NK-92 (cell line): ENCODE data around the gene CEP112.
"Not testable (repeated sequence)": the region's sequence is repeated elsewhere in the genome, so short reads cannot be mapped to it uniquely, and the experiment has no call there.

Experiments
- DNase-seq: peaks from one replicate; lab custom pipeline; 2025; ENCODE audit not compliant: unreplicated experiment; lab: John Stamatoyannopoulos, UW

Gene CEP112

DNA sequence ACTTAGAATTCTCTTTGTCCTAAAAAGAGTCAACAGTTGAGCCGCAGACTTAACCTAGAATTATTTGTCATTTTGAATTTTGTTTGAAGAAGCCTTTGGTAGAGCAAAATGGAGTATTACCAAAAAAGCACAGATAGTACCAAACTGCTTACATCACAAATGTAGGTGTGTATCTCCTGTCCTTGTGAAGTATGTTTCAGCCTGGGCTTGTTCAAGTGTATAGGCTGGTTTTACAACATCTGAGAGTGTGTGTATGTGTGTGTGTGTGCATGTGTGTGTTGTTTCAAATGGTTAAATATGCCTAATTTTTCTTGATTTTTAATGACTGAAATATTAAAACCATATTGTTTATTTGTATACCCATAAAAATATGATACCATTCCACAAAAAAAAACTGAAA, 441.8 kb downstream of the CEP112 start:
- no peak for DNase-seq

DNA sequence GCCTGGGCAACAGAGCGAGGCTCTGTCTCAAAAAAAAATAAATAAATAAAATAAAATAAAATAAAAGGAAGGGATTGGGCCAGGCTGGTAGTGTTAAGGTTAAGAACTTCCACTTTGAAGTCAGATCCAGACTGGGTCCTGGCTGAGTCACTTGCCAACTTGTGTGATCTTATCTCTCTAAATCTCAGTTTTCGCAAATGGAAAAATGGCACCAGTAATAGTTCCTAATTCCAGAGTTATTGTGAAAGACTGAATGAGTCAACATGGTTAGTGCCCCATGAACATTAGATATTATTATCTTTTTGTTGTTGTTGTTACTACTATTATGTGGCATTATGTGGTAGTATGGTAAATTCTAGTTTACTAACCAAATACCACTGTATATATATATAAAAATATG, 442.5 kb downstream of the CEP112 start:
- DNase-seq = no peak

GRCh38 chr17:65745241-65745640, 446.7 kb downstream of the CEP112 start:
- no peak for DNase-seq

DNA sequence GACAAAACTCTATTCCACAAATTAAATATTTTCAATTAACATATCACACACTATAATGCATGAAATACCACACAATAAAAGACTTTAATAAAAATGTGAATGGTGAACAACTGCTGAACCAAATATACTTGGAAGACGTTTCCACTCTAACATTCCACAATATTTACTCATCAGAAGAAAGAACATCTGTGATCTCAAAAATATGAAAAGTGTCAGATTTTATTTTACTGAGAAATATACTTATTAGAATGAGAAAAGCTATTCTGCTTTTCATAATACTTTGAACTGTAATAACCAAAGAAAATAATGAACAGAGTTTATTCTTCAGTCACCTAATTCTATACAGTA, 448.7 kb downstream of the CEP112 start:
- DNase-seq = no peak

GRCh38 chr17:65742403-65743307, 449.3 kb downstream of the CEP112 start:
- no peak for DNase-seq

DNA sequence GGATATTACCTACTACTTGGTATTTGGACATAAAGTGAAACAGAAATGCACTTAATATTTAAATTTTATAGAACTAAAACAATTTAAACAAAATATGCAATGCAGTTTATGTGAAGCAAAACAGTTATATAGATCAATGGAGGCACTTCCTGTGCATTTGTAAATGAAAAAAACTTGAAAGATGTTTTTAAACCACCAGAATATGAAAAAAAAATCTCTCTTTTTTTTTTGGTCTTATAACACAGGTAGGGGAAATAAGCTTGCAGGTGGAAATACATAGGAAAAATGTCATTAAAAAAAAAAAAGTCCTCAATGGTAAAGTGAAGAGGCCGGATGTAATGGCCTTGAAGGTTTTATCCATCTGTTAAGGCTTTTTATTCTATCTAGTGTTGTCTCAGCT, 450.2 kb downstream of the CEP112 start:
- no peak for DNase-seq

- no peak for DNase-seq
Measured at GRCh38 chr17:65739034-65739433, 452.9 kb downstream of the CEP112 start.

DNA sequence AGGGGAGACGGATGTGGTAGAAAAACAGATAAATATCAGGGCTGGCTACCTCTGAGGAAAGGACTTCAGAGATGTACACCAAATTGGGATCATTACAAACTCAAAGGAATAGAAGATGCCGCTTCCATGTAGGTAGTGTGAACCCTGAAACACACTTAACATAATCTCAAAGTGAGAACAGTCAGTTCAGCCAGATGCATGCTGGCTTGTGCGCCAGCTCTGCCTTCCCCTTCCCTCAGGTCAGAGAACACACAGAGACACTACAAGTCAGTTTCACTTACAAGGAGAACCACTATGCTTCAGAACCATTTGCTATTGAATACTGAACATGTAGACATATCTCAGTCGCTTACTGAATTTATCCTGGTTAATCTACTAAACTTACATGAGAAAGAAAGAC, 454.5 kb downstream of the CEP112 start:
- no peak for DNase-seq

DNA sequence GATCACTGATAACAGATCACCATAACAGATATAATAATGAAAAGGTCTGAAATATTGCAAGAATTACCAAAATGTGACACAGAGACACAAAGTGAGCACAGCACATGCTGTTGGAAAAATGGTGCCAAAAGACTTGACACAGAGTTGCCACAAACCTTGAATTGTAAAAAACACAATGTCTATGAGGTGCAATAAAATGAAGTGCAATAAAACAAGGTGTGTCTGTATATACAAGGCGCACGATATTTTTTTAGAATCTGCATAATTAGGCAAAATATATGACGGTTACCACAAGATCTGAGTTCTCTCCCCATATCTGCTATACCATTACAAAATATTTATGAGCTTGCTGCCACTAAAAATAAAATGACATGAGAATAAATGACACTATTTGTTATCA, 458.6 kb downstream of the CEP112 start:
- no peak for DNase-seq

- not testable (repeated sequence) for DNase-seq
Measured at GRCh38 chr17:65732667-65733066, 459.3 kb downstream of the CEP112 start.

- DNase-seq = no peak
Measured at GRCh38 chr17:65730711-65731169, 461.2 kb downstream of the CEP112 start.

GRCh38 chr17:65729207-65729606, 462.7 kb downstream of the CEP112 start:
- DNase-seq = no peak

GRCh38 chr17:65727832-65728231, 464.1 kb downstream of the CEP112 start:
- DNase-seq = no peak

- DNase-seq = no peak
Measured at GRCh38 chr17:65727246-65727645, 464.7 kb downstream of the CEP112 start.

DNA sequence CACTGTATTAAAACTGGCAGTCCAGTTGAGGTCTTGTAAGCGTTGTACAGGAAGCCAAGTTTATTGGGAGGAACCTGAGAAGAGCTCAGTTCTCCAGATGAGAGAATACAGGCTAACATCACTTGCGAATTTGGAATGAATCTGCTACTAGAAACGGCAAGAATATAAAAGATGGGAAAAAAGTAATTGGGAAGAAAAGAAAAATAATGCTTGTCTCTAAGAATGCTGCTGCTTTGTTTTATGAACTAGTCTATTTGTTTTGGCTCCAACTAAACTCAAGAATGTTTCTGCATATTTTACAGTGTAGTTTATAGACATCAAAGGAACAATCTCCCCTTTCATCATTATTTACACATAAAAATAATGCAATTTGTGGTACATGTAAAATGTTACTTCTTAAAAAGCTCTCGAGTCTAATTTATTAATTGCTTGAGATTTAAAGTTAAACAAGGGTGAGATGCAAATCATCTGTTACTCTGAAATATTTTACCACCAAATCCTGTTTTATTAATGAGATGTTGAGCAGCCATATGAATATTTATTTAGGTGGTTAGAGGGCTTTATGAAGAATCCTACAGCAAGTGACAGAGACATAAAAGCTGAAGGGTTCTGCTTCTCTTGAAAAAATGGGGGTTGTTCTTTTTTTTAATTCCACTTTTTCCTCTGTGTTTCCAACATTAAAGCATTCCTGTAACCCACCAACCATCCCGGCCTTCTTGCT, 468.3 kb downstream of the CEP112 start:
- no peak for DNase-seq

DNA sequence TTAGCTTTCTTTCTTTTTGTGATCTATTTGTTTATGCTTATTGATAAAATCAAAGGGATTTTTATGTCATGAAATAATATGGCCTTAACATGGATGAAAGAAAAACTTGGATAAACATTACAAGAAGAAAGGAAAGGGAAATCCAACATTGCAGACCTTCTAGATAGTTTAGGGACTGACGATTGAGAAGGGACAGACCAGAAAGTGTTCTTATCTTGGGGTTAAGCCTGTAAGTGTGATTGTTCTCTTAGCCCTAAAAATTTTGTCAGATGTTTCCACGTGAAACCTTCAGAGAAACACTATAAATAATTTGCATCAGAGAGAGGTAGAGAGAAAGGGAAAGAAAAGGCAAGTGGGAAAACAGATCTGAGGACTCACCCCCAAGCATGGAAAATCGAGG, 473.3 kb downstream of the CEP112 start:
- no peak for DNase-seq

- no peak for DNase-seq
Measured at GRCh38 chr17:65712383-65713267, 479.3 kb downstream of the CEP112 start.

DNA sequence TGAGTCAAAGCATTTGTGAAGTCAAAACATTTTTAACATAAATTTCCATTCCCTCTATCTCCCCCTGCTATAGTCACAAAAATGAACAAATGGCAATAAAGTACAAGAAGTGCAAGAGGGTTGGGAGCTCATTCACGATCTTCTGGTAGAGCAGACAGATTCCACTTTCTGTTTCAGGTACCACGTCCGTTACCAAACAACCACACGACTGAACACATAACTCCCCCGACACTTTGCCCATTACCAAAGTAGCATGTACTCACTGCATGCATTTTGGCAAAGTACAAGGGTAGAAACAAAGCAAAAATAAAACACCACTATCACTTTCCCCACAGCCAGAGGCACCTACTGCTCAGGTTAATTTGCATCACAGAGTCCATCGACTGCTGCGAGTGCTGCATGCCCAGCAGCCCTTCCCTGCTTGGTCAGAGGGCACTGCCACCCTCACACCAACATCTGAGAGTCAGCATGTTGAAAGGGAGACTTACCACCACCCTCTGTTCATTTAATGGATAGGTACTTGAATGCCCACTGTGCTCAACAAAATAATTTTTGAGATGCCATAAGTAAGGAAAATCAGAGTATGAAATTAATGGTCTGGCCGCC, 480.2 kb downstream of the CEP112 start:
- DNase-seq = no peak

DNA sequence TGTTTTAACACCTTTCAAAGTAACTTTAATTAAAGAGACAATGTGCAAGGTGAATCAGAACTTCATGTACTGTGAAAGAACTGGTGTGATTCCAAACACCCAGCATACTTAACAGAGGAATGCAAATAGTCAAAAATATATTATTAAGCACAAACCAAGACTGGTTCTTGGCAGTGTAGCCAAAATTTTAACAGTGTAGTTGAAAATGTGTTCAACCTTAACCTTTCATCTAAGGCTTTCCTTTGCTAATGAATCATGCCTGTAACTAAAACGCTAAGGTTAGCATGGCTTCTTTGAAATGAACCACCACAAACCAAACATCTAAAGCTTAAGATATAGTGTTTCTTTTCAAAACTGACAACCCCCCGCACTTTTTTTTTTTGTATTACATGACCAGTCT, 484.2 kb downstream of the CEP112 start:
- no peak for DNase-seq

DNA sequence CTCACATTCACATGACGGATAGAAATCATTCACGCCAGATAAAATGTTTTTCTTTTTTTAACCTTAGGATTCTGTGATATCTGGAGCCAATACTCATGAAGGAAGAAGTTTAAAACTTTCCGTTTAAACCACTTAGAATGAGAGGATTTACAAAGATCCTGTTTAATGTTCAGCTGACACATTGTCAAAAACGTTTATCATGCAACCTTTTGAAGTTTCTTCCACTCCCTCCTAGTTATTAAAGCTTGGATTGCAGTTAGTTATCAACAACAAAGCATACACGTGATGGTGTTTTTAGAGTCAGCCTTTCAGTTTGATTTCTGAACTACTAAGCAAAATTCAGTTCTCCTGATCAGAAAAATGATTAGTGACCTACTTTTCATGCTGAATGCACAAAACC, 487.2 kb downstream of the CEP112 start:
- DNase-seq = no peak

- DNase-seq = no peak
Measured at GRCh38 chr17:65703891-65704290, 488.0 kb downstream of the CEP112 start.
